GM12874 (cell line): ENCODE measurements around the gene APCDD1L.

Experiments
- TF ChIP-seq, protein P1 (sequence below): IDR thresholded peaks from 2 replicates; pipeline ENCODE4 v1.5.1; 2011; ENCODE audit warnings: low read depth, mild to moderate bottlenecking, control low read depth, low read length, moderate library complexity; ENCODE audit not compliant: insufficient read depth

Gene APCDD1L

DNA sequence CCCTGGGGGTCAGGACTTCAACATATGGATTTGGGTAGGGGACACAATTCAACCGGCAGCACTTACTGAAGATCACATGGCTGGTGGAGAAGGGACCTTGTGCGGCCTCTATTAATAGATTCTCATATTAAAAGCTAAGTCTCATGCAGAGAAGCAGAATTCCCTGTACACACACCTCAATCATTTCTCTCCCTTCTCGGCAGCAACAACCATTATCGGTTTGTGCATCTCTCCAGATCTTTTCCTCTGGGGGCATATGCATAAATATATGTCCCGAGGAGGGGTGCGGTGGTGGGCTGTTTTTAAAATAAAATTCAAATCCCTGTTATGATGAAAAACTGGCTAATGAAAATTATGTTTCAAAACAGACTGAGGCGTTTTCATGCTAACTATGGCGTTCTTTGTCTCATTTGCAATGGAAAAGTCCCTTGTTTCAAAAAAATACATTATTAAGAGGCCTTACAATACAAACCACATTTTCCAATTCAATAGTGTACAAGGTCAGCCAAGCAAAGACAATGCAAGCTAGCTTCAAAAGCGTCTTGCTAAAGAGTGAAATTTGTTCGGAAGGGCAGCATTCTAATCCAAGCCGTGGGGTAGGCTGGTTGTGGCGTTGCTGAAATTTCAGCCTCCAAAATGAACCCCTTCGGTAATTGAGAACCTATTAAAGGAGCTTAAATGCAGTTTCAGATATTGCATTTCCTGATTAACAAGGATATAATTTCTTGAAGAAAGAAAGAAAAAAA lies 17.3 kb downstream of the APCDD1L start:
- TF ChIP-seq, protein P1, sequence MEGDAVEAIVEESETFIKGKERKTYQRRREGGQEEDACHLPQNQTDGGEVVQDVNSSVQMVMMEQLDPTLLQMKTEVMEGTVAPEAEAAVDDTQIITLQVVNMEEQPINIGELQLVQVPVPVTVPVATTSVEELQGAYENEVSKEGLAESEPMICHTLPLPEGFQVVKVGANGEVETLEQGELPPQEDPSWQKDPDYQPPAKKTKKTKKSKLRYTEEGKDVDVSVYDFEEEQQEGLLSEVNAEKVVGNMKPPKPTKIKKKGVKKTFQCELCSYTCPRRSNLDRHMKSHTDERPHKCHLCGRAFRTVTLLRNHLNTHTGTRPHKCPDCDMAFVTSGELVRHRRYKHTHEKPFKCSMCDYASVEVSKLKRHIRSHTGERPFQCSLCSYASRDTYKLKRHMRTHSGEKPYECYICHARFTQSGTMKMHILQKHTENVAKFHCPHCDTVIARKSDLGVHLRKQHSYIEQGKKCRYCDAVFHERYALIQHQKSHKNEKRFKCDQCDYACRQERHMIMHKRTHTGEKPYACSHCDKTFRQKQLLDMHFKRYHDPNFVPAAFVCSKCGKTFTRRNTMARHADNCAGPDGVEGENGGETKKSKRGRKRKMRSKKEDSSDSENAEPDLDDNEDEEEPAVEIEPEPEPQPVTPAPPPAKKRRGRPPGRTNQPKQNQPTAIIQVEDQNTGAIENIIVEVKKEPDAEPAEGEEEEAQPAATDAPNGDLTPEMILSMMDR, result no peak

DNA sequence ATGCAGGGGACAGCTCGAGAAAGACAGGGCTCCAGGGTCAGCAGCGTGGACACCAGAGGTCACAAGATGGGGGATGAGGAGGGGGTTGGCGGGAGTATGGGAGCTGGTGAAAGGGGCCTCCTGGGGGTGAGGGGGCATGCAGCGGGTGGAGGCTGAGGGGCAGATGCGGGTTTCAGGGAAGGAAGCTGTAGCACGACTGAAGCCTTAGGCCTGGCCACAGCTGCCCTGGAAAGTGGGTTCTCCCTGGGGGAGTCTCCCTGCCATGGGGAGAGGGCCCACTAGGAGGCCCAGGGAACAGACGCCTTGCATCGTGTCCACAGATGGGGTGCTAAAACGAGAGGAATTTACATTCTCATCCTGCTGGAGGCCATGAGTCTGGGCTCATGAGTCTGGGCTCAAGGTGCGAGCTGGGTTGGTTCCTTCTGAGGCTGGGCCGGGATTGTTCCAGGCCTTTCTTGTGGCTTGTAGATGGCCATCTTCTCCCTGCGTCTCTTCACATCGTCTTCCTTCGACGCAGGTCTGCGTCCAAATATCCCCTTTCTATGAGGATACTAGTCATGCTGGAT lies 18.0 kb downstream of the APCDD1L start:
- TF ChIP-seq, protein P1, result no peak

DNA sequence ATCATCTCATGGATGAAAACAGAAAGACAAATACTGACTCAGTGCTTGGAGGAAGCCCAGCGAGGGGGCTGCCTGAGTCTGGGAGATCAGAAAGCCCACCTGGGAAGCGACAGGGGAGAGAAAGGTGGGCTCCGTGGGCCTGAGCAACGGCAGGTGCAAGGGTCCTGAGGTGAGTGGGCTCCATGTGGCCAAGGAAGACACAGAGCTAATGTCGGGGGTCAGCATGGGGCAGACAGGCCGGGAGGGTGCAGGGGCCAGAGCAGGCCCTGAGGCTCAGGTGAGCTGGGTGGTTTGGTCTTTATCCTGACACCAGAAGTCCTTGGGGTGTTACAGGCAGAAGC lies 18.8 kb downstream of the APCDD1L start:
- TF ChIP-seq, protein P1, result no peak

DNA sequence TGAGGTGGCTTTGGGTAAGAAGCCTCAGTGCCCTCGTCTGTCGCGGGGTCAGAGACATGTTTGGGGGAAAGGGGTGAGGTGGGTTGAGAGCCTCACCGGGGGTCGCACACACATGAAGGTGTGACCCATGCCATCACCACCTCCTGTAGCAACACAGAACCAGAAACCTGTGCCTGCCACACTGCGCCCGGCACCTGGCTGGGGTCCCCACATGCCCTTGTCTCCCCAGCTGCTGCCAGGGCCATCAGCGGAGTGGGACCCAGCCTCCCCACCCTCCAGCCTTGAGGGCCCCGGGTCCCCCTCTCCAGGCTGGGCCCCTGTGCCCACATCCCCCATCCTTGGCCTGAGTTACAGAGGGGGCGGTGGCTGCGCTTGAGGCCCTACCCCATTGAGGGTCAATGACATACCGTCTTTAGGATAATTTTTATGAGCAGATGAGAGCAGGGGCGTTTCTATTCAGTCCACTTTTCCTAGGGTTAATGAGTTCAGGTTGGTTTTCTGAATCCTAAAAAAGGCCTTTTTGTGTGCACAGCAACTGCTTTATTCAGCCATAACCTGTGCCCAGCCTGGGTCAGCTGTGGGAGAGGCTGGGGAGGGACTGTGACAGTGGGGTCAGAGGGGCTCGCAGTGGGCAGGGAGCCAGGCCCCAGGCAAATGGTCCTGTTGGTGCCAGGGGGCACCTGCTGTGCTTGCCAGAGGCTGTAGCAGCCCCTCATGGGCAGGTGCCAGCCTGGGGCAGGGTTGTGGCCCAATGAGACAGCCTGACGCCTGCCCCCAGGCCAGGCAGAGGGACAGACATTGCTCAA lies 19.4 kb downstream of the APCDD1L start:
- TF ChIP-seq, protein P1, result no peak

DNA sequence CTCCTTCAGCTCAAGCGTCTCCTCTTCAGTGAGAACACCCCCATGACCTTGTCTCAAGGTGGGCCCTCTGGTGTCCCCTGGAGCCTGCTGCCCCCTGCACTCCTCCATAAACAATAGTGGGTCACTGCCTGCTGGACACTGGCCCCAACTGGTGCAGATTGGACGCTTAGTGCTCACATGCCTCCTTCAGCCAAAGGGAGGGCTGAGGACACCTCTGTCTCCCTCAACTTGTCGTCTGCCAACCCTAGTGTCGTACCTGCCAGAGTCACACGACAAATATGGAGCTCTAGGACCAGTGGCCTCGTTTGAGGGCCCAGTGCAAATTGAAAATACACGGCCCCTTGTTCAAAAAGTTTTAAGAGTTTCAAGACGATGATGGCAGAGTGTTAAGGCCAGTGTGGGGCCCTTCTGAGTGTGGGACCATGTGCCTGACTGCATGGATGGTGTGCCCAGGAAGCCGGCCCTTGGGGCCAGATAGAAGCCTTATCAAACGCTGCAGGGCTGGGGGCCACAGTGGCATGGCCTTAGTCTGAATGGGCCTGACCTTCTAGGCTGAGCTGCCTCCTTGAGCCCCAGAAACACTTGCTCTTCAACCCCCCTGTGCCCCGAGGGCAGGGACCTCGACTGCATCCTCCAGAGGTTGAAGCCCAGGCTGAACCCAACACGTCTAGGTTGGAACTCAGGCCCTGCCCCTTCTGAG lies 20.1 kb downstream of the APCDD1L start:
- TF ChIP-seq, protein P1, result no peak

DNA sequence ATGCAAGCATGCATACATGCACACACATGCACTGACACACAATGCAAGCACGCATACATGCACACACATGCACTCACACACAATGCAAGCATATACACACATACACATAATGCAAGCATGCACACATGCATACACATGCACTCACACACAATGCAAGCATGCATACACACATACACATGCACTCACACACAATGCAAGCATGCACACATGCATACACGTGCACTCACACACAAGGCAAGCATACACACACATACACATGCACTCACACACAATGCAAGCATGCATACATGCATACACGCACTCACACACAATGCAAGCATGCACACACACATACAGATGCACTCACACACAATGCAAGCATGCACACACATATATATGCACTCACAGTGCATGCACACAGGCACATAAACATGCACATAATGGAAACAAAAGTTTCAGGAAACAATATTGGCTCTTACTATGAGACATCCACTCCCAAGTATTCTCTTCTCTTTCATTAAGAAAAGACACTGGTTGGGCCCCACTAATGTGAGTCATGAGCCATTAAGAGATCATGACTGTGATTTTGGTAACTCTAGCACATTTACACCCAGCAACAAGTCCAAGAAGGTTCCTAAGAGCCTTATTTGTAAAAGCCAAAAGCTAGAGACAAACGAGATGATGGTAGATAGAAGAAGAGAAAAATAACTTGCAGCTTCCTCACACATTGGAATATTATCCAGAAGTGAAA lies 22.2 kb downstream of the APCDD1L start:
- TF ChIP-seq, protein P1, result no peak
